Gastroesophageal sphincter (tissue), 4 donors: ENCODE results near the gene RBFOX2. TPM values are rescaled to one million over a fixed set of nuclear protein-coding genes. Genes with fewer than 3 reads are reported as not detected.

Source experiments
- ATAC-seq: fragments of 150-250 bp; one replicate; pipeline ENCODE4 v1.9.1; 2016; ENCODE audit warnings: mild to moderate bottlenecking, moderate library complexity
- H3K27ac ChIP-seq, 4 donors: fragments of 200-600 bp; sonication (generic) in 3 of 4; 1 replicate in 3 of 4; 2 replicates in 1 of 4; pipeline ENCODE4 v1.5.1; 2016 to 2019
- H3K27me3 ChIP-seq: fragments of 200-600 bp; sonication (generic); one replicate; pipeline ENCODE4 v1.5.1; 2019
- H3K36me3 ChIP-seq, 2 donors: fragments of 200-600 bp; sonication (generic); one replicate each; pipeline ENCODE4 v1.5.1; 2019; ENCODE audit warnings: control low read depth in 1 of 2
- H3K4me1 ChIP-seq, 3 donors: fragments of 200-600 bp; sonication (generic); 1 replicate in 2 of 3; 2 replicates in 1 of 3; pipeline ENCODE4 v1.5.1; 2016 to 2019; ENCODE audit warnings: control low read depth in 2 of 3
- H3K4me3 ChIP-seq, 2 donors: fragments of 200-600 bp; sonication (generic); one replicate each; pipeline ENCODE4 v1.5.1; 2019; ENCODE audit warnings: mild to moderate bottlenecking in 1 of 2, moderate library complexity in 1 of 2
- H3K9me3 ChIP-seq, 3 donors: fragments of 200-600 bp; sonication (generic); one replicate each; pipeline ENCODE4 v1.5.1; 2017 to 2019; ENCODE audit warnings: control low read depth in 2 of 3
- EP300 ChIP-seq: sonication (generic); formaldehyde crosslinking; IDR thresholded peaks from one replicate; pipeline ENCODE4 v1.6.1; 2017; ENCODE audit warnings: antibody characterized with exemption, mild to moderate bottlenecking
- POLR2A ChIP-seq, 2 donors: fragments of 450-650 bp; IDR thresholded peaks; one replicate each; pipeline ENCODE4 v1.6.1; 2017; ENCODE audit warnings: antibody characterized with exemption in 2 of 2, mild to moderate bottlenecking in 2 of 2, moderate library complexity in 1 of 2
- POLR2AphosphoS5 ChIP-seq: sonication (generic); formaldehyde crosslinking; IDR thresholded peaks from one replicate; pipeline ENCODE4 v1.6.1; 2017; ENCODE audit warnings: antibody characterized with exemption
- WGBS, 2 donors: methylation state at CpG; one replicate each; pipeline ENCODE4 v1.1.5; 2018; ENCODE audit warnings: low coverage in 1 of 2; 5-methylcytosine and 5-hydroxymethylcytosine counted together
- total RNA-seq, 4 donors: library from RNA; depleted of rRNA; stranded (reverse); fragments of >200 nt; gene quantifications; one replicate each; pipeline ENCODE4 v1.1.0, GENCODE V29; 2016
- TF ChIP-seq, protein P1 (sequence below), 4 experiments: fragments of 200-600 bp in 2 of 4; fragments of 450-650 bp in 2 of 4; sonication (generic) in 1 of 4; IDR thresholded peaks; one replicate each; pipeline ENCODE4 v1.5.1; 2017 to 2019; ENCODE audit warnings: antibody characterized with exemption in 4 of 4, mild to moderate bottlenecking in 2 of 4, moderate library complexity in 2 of 4

RBFOX2 gene
- total RNA-seq, 4 donors from 2014 or later, result 120 to 197 (median 169) TPM

DNA sequence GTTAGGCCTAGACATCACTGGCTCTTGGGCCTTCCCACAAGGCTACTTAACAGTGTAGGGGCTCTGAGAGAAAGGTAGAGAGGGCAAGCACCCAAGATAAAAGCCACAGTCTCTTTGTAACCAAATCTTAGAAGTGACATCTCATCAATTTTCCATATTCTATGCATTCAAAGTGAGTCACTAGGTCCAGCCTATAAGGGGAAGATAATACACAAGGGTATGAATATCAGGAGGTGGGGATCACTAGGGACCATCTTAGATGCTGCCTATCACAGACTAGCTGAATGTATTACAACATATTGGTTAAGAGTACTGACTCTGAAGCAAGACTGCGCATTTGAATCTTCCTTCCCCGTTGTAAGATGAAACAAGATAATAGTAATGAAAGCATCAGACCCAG lies 144.1 kb downstream of the RBFOX2 start:
- Histone ChIP-seq H3K9me3 (no peaks in the 10 kb centered on the region), H3K27me3 (no peaks in the 10 kb centered on the region), H3K27ac (peak overlapping the region in 2 of 4 donors; percentile 36 to 68), H3K36me3 (no peaks in the 10 kb centered on the region), H3K4me3 (no peak overlapping the region), H3K4me1 (peaks cover 0 to 14% (median 12%) of the 10 kb centered on the region in 3 donors)
- no peak for ATAC-seq
- WGBS, 2 donors, result 80 to 90% methylated on average over 2 of the region's 2 CpGs
- TF ChIP-seq, protein P1, sequence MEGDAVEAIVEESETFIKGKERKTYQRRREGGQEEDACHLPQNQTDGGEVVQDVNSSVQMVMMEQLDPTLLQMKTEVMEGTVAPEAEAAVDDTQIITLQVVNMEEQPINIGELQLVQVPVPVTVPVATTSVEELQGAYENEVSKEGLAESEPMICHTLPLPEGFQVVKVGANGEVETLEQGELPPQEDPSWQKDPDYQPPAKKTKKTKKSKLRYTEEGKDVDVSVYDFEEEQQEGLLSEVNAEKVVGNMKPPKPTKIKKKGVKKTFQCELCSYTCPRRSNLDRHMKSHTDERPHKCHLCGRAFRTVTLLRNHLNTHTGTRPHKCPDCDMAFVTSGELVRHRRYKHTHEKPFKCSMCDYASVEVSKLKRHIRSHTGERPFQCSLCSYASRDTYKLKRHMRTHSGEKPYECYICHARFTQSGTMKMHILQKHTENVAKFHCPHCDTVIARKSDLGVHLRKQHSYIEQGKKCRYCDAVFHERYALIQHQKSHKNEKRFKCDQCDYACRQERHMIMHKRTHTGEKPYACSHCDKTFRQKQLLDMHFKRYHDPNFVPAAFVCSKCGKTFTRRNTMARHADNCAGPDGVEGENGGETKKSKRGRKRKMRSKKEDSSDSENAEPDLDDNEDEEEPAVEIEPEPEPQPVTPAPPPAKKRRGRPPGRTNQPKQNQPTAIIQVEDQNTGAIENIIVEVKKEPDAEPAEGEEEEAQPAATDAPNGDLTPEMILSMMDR (IDR thresholded peaks at IDR 0.05), result no peak
- TF ChIP-seq POLR2AphosphoS5 (no peak), POLR2A (IDR thresholded peaks at IDR 0.05) (no peak), EP300 (no peak)

DNA sequence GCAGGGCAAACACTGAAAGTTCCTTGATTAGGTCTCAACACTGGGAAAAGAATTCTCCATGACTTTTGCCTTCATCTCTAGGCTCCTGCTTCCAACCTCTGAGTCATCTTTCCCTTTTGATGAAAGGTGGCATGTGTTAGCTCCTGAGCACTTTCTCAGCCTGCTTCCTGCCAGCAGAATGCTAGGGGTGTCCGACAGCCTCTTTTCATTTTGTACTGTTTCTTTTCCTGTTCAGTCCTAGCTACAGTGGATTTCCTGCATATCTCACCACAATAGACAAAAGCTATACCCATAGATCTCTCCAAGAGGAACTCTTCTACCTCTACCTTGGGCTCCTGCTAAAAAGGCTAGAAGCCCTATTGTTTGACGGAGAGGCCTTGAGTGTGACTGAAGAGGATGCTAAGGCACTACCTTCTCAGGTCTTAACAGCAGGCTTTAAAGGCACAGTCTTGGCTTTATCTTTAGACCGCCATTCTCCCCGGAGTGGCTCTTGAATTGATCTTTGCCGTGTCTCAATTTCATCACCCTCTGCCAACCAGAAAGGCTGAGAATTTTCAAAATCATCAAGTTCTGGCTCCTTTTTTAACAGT lies 145.5 kb downstream of the RBFOX2 start:
- TF ChIP-seq, protein P1 (IDR thresholded peaks at IDR 0.05), result no peak
- TF ChIP-seq POLR2A (IDR thresholded peaks at IDR 0.05) (no peak), EP300 (no peak), POLR2AphosphoS5 (peak; percentile 38)
- 54 to 59% methylated on average over 5 of the region's 5 CpGs for WGBS, 2 donors
- Histone ChIP-seq H3K4me1 (peaks cover 5 to 14% (median 12%) of the 10 kb centered on the region in 3 donors), H3K27me3 (no peaks in the 10 kb centered on the region), H3K27ac (peak overlapping the region; percentile 59 to 70 (median 67)), H3K4me3 (no peak overlapping the region), H3K9me3 (no peaks in the 10 kb centered on the region), H3K36me3 (no peaks in the 10 kb centered on the region)
- ATAC-seq, result peak; percentile 68

DNA sequence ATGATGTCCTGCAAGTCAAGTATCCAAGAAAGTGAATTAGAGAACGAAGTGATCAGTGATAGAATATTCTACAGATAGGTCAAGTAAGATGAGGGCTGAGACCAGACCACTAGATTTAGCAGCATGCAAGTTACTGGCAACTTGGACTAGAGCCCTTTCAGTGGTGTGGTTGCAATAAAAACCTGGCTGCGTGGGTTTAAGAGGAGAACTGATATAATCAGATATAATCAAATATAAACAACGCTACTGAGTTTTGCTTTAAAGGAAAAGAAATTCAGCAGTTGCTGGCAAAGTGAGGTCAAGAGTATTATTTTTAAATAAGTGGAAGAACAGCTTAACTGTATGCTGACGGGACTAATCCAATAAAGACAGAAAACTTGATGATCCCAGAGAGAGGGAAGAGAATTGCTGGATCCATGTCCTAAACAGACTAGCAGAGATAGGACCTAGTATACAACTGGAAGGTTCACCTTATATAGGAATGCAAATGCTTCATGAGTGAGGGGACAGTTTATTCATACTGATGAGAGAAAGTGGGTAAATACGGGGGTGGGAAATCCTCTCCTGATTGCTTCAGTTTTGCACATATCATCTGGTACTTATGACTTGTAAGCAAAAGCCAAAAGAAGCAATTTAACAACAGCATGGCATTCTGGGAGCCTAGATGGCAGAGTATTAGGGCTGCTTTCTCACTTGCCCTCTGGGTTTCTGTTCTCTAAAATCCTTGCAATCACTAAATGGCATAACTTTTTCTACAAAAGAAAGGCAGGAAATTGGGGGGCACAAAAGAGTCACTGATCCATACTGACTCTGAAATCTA lies 146.2 kb downstream of the RBFOX2 start:
- TF ChIP-seq POLR2AphosphoS5 (no peak), EP300 (no peak)
- TF ChIP-seq, protein P1 (IDR thresholded peaks at IDR 0.05), result no peak
- WGBS, 2 donors, result 12 to 16% methylated on average over 5 of the region's 5 CpGs
- Histone ChIP-seq H3K4me3 (no peak overlapping the region), H3K4me1 (peaks cover 12 to 14% (median 13%) of the 10 kb centered on the region in 3 donors), H3K36me3 (no peaks in the 10 kb centered on the region), H3K27ac (peak overlapping the region; percentile 59 to 70 (median 67)), H3K9me3 (no peaks in the 10 kb centered on the region), H3K27me3 (no peaks in the 10 kb centered on the region)
- no peak for ATAC-seq

DNA sequence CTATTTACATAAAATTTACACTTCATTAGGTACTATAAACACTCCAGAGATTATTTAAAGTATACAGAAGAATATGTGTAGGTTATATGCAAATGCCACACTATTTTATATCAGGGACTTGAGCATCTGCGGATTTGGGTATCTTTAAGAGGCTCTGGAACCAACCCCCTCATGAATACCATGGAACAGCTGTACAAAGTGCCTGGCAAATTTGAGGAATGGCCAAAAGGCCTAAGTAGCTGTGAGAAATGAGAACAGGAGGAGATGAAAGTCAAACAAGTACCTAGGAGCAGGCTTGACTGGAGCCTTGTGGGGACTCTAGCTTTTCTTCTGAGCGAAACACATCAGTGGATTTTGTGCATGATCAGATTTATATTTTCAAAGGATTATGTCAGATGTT lies 149.3 kb downstream of the RBFOX2 start:
- H3K4me1 ChIP-seq, result peaks cover 14 to 28% (median 16%) of the 10 kb centered on the region in 3 donors
- no peak for ATAC-seq
- H3K27me3 ChIP-seq, result no peaks in the 10 kb centered on the region
- WGBS, 2 donors, result 83% methylated on average over 1 of the region's 2 CpGs
- H3K4me3 ChIP-seq, result no peak overlapping the region
- H3K9me3 ChIP-seq, result no peaks in the 10 kb centered on the region
- H3K36me3 ChIP-seq, result no peaks in the 10 kb centered on the region
- TF ChIP-seq POLR2AphosphoS5, result no peak
- TF ChIP-seq, protein P1 (IDR thresholded peaks at IDR 0.05), result no peak
- TF ChIP-seq POLR2A (IDR thresholded peaks at IDR 0.05), result no peak
- TF ChIP-seq EP300, result no peak
- peak overlapping the region in 1 of 4 donors; percentile 19 for H3K27ac ChIP-seq
